ENCODE results near the gene ZNF365. TPM values are rescaled to one million over a fixed set of nuclear protein-coding genes. Genes with fewer than 3 reads are reported as not detected.
"Not testable (repeated sequence)": the region's sequence is repeated elsewhere in the genome, so short reads cannot be mapped to it uniquely, and the experiment has no call there.

Gene ZNF365
- total RNA-seq, 3 donors from 2014 or later, result 0.16 to 1.8 (median 0.66) TPM

GRCh38 chr10:62356447-62356846, 17.7 kb upstream of the ZNF365 start:
- H3K27ac ChIP-seq, result no peak overlapping the region
- no peaks in the 10 kb centered on the region for H3K27me3 ChIP-seq
- no peaks in the 10 kb centered on the region for H3K36me3 ChIP-seq
- no peak for DNase-seq (ENCODE audit: low spot score in 2 of 2)
- H3K4me3 ChIP-seq, result no peak overlapping the region
- H3K4me1 ChIP-seq, result no peaks in the 10 kb centered on the region
- peaks cover 3 to 8% of the 10 kb centered on the region in 2 donors for H3K9me3 ChIP-seq
- intact Hi-C loops (cut with DNase I; ENCODE audit: low total_unique reads), result no loop called here
- TF ChIP-seq POLR2AphosphoS5 (IDR thresholded peaks at IDR 0.05), result no peak
- TF ChIP-seq POLR2A (IDR thresholded peaks at IDR 0.05), result no peak
- TF ChIP-seq, protein P1, sequence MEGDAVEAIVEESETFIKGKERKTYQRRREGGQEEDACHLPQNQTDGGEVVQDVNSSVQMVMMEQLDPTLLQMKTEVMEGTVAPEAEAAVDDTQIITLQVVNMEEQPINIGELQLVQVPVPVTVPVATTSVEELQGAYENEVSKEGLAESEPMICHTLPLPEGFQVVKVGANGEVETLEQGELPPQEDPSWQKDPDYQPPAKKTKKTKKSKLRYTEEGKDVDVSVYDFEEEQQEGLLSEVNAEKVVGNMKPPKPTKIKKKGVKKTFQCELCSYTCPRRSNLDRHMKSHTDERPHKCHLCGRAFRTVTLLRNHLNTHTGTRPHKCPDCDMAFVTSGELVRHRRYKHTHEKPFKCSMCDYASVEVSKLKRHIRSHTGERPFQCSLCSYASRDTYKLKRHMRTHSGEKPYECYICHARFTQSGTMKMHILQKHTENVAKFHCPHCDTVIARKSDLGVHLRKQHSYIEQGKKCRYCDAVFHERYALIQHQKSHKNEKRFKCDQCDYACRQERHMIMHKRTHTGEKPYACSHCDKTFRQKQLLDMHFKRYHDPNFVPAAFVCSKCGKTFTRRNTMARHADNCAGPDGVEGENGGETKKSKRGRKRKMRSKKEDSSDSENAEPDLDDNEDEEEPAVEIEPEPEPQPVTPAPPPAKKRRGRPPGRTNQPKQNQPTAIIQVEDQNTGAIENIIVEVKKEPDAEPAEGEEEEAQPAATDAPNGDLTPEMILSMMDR (IDR thresholded peaks at IDR 0.05), result no peak

- DNase-seq (ENCODE audit: low spot score in 2 of 2); H3K36me3 ChIP-seq; H3K4me3 ChIP-seq; H3K9me3 ChIP-seq; intact Hi-C loops (cut with DNase I; ENCODE audit: low total_unique reads); H3K27ac ChIP-seq; H3K4me1 ChIP-seq; H3K27me3 ChIP-seq: not testable (repeated sequence)
Observed at GRCh38 chr10:62358151-62358550, 16.0 kb upstream of the ZNF365 start.

GRCh38 chr10:62373639-62373994, 552 bp upstream of the ZNF365 start:
- no peak for DNase-seq (ENCODE audit: low spot score in 2 of 2)
- Histone ChIP-seq H3K27me3 (no peaks in the 10 kb centered on the region), H3K36me3 (no peaks in the 10 kb centered on the region), H3K4me3 (peak overlapping the region; percentile 44 to 87 (median 63)), H3K9me3 (no peaks in the 10 kb centered on the region), H3K4me1 (no peaks in the 10 kb centered on the region), H3K27ac (peak overlapping the region; percentile 2 to 35)
- intact Hi-C loops (cut with DNase I; ENCODE audit: low total_unique reads), result no loop called here
- TF ChIP-seq POLR2A (IDR thresholded peaks at IDR 0.05) (no peak), POLR2AphosphoS5 (IDR thresholded peaks at IDR 0.05) (no peak)
- TF ChIP-seq, protein P1 (IDR thresholded peaks at IDR 0.05), result no peak

- no peak overlapping the region for H3K27ac ChIP-seq
- no peaks in the 10 kb centered on the region for H3K27me3 ChIP-seq
- no peak for DNase-seq (ENCODE audit: low spot score in 2 of 2)
- intact Hi-C loops (cut with DNase I; ENCODE audit: low total_unique reads), result no loop called here
- no peaks in the 10 kb centered on the region for H3K9me3 ChIP-seq
- no peaks in the 10 kb centered on the region for H3K4me1 ChIP-seq
- TF ChIP-seq, protein P1 (IDR thresholded peaks at IDR 0.05), result no peak
- TF ChIP-seq POLR2AphosphoS5 (IDR thresholded peaks at IDR 0.05), result no peak
- no peak for TF ChIP-seq POLR2A (IDR thresholded peaks at IDR 0.05)
- H3K4me3 ChIP-seq, result peak overlapping the region in 2 of 3 donors; percentile 63 to 87
- H3K36me3 ChIP-seq, result no peaks in the 10 kb centered on the region
Observed at GRCh38 chr10:62374862-62375710, 917 bp downstream of the ZNF365 start.

DNA sequence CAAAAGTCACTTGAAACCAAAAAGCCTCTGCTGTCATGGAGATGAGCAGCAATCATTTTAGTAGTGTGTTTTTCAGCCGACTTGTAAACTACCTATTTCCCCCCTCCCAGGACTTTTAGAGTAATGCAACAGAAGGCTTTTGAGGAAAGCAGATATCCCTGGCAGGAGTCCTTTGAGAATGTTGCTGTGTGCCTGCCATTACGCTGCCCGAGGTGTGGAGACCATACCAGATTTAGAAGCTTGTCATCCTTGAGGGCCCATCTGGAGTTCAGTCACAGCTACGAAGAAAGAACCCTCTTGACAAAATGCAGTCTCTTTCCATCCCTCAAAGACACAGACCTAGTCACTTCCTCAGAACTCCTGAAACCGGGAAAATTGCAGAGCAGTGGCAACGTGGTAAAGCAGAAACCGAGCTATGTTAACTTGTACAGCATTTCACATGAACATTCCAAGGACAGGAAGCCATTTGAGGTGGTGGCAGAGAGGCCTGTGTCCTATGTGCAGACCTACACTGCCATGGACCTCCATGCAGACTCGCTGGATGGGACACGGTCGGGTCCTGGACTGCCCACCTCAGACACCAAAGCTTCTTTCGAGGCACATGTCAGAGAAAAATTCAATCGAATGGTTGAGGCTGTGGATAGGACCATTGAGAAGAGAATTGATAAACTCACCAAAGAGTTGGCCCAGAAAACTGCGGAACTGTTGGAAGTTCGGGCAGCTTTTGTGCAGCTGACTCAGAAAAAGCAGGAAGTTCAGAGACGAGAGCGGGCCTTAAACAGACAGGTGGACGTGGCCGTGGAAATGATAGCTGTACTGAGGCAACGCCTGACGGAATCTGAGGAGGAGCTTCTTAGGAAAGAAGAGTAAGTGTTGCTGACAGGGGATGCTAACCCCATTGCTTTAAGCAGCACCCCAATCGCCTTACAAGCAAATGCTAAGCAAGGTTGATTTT, 2.2 kb downstream of the ZNF365 start:
- TF ChIP-seq POLR2A (IDR thresholded peaks at IDR 0.05) (no peak), POLR2AphosphoS5 (IDR thresholded peaks at IDR 0.05) (no peak)
- TF ChIP-seq, protein P1 (IDR thresholded peaks at IDR 0.05), result no peak
- no peaks in the 10 kb centered on the region for H3K36me3 ChIP-seq
- H3K4me1 ChIP-seq, result no peaks in the 10 kb centered on the region
- H3K4me3 ChIP-seq, result no peak overlapping the region
- no peaks in the 10 kb centered on the region for H3K27me3 ChIP-seq
- no peaks in the 10 kb centered on the region for H3K9me3 ChIP-seq
- no peak for DNase-seq (ENCODE audit: low spot score in 2 of 2)
- intact Hi-C loops (cut with DNase I; ENCODE audit: low total_unique reads), result no loop called here
- H3K27ac ChIP-seq, result no peak overlapping the region

Data from breast epithelium (tissue), 4 donors.